Ishikawa (cell line): ENCODE measurements around the gene CNNM4.

Experiments used
- CREB1 ChIP-seq: IDR thresholded peaks from 2 replicates; pipeline ENCODE4 v1.6.1; 2012; ENCODE audit warnings: low read depth
- EP300 ChIP-seq: IDR thresholded peaks from 2 replicates; pipeline ENCODE4 v1.6.1; 2012; ENCODE audit warnings: borderline replicate concordance
- FOXM1 ChIP-seq: IDR thresholded peaks from 2 replicates; pipeline ENCODE4 v1.6.1; 2012; ENCODE audit warnings: low read depth, borderline replicate concordance
- MAX ChIP-seq: IDR thresholded peaks from 2 replicates; pipeline ENCODE4 v1.6.1; 2012
- RAD21 ChIP-seq: IDR thresholded peaks from 2 replicates; pipeline ENCODE4 v1.6.1; 2012; ENCODE audit warnings: low read depth
- TAF1 ChIP-seq: IDR thresholded peaks from 2 replicates; pipeline ENCODE4 v1.6.1; 2012; ENCODE audit warnings: low read depth, mild to moderate bottlenecking

- TF ChIP-seq CREB1 (no peak), EP300 (no peak), TAF1 (no peak), RAD21 (no peak), FOXM1 (no peak), MAX (no peak)
Measured at GRCh38 chr2:96772903-96773671, 12.4 kb downstream of the CNNM4 start.
